ENCODE data around the gene IL36G.

DNA sequence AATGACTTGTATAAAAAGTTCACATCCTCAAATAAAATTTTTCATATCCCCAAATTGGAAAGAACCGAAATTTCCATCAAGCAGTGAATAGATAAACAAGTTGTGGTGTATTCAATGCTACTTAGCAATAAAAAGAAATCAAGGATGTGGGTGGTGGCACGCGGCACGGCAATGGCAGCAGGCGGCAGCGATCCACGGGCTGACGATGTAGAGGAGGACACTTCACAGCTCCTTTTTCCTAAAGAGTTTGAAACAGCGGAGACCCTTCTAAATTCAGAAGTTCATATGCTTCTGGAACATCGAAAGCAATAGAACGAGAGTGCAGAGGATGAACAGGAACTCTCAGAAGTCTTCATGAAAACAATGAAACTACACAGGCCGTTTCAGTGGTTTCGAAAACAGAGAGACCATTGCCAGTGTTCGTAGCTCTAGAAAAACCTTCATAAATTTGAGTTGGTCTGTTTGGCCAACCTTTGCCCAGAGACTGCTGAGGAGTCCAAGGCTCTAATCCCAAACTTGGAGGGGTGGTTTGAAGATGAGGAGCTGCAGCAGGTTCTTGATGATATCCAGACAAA lies 17.6 kb downstream of the IL36G start:
- TF ChIP-seq POLR2AphosphoS5 (IDR thresholded peaks at IDR 0.05; ENCODE audit: low read depth, low read length) (no peak), POLR2A (IDR thresholded peaks at IDR 0.05; ENCODE audit: low read depth, low read length) (no peak), TAF1 (IDR thresholded peaks at IDR 0.05; ENCODE audit: low read depth, low read length) (no peak), SPI1 (IDR thresholded peaks at IDR 0.05; ENCODE audit: low read depth, low read length) (no peak), PAX5 (IDR thresholded peaks at IDR 0.05; ENCODE audit: insufficient read depth, low read length, severe bottlenecking) (no peak), POU2F2 (IDR thresholded peaks at IDR 0.05; ENCODE audit: low read depth, low read length) (no peak)
